ENCODE measurements around the gene MFAP3L.
"Not testable (repeated sequence)": the region's sequence is repeated elsewhere in the genome, so short reads cannot be mapped to it uniquely, and the experiment has no call there.

Gene MFAP3L

GRCh38 chr4:169943601-169944000, 82.6 kb downstream of the MFAP3L start:
- not testable (repeated sequence) for DNase-seq

- DNase-seq = no peak
Measured at GRCh38 chr4:169941141-169941540, 85.1 kb downstream of the MFAP3L start.

- no peak for DNase-seq
Measured at GRCh38 chr4:169940460-169940859, 85.7 kb downstream of the MFAP3L start.
